Vagina (tissue), 2 donors: ENCODE data around the gene SHANK1.

Source experiments
- POLR2A ChIP-seq, 2 donors: fragments of 450-650 bp; IDR thresholded peaks; one replicate each; pipeline ENCODE4 v1.6.1; 2017; ENCODE audit warnings: antibody characterized with exemption in 2 of 2, mild to moderate bottlenecking in 2 of 2, moderate library complexity in 2 of 2
- POLR2AphosphoS5 ChIP-seq, 2 donors: sonication (generic); formaldehyde crosslinking; IDR thresholded peaks; one replicate each; pipeline ENCODE4 v1.9.0; 2017; ENCODE audit warnings: antibody characterized with exemption in 2 of 2, mild to moderate bottlenecking in 2 of 2, low read depth in 1 of 2; ENCODE audit not compliant: insufficient read depth in 1 of 2

DNA sequence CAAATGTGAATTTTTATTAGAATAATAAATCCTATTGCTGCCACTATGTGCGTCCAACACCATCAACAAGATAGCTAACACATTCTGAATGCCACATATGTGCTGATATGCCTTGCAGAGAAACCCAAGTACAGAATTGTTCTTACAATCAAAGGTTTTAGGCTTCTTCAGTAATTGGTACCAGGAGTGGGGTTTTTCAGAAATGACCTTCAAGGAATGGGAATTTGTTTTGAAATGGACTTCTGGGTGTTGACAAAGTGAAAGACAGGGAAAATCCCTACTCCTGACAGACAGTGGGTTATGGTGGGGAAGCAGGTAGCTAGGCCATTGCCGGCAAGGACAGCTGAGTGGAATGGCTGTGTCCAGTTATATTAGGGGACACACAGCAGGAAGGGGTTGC lies 85.6 kb downstream of the SHANK1 start:
- TF ChIP-seq POLR2A (IDR thresholded peaks at IDR 0.05) = no peak
- TF ChIP-seq POLR2AphosphoS5 (IDR thresholded peaks at IDR 0.05; ENCODE audit: insufficient read depth in 1 of 2, low read depth in 1 of 2) = no peak
